NCI-H82 (cell line): Measurements from ENCODE around the gene MT1E.

Source experiments
- DNase-seq: peaks from one replicate; lab custom pipeline; 2025; lab: John Stamatoyannopoulos, UW

The MT1E gene

DNA sequence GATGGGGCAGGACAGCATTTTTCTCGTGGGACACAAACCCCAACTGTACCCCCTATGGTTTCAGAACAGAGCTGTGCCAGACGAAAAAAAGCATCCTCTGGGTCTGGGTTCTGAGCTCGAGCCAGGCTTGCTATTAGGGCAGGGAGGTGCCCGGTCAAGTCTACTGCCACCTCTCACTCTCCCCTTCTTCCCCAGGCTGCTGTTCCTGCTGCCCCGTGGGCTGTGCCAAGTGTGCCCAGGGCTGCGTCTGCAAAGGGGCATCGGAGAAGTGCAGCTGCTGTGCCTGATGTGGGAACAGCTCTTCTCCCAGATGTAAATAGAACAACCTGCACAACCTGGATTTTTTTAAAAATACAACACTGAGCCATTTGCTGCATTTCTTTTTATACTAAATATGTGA, 1.1 kb downstream of the MT1E start:
- no peak for DNase-seq

DNA sequence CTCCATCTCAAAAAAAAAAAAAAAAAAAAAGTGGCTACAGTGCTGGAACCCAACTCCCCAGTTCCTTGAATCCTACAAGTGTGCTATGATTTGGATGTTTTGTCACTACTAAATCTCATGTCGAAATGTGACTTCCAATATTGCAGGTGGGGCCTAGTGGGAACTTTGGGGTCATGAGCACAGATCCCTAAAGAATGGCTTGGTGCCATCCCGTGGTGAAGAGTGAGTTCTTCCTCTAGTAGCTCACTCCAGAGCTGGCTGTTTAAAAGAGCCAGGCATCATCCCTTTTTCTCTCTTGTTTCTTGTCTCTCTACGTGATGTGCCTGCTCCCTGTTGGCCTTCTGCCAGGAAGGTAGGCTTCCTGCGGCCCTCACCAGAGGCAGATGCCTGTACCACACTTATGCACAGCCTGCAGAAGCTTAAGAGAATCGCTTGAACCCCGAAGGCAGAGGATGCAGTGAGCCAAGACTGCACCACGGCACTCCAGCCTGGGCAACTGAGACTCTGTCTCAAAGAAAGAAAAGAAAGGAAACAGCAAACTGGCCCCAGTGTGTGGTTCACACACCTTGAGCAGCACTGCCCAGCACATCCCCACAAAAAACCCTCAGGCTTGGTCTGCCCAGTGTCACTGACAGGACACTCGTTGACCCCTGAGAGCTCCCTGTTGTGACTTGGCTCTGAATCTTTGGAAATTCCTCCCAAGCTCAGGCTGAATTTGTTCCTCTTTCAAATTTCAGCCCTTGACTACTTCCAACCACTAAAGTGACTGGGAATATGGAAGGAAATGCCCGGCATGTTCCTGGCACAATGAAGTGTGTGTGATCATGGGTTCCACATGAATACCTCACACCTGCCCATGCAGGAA, 3.1 kb downstream of the MT1E start:
- no peak for DNase-seq

DNA sequence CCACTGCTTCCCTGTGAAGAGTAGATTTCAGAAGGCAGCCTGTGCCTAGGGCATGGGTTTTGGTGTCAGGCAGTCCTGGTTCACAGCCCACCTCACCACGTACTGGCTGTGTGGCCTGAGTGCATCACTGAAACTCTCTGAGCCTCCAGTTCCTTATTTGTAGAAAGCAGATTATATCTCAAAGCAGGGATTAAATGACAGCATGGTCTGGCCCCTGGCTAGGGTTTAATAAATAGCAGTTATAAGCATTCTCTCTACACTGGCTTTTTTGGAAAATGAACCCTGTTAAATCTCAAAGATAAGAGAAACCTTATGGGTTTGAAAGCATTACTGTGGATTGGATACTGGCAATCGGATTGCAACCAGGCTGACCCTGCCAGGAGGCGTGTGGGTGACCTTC, 4.0 kb downstream of the MT1E start:
- DNase-seq, result peak; percentile 43

DNA sequence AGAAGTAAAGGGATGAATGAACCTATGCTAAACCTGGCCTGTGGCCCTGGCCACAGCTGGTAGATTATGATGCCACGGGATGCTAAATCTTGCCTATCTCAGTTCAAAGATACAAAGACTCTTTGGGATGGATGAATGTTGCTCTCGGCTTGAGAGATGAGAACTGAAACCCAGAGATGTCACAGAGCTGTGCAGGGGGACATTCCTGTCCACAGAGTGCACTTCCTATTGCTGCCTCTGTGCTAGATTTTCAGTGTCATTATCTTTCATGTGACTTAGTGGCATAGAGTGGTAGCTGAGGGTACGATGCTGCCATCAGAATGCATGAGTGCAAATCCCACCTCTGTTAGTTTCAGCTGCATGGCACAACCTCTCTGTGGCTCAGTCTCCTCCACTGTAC, 4.6 kb downstream of the MT1E start:
- no peak for DNase-seq

DNA sequence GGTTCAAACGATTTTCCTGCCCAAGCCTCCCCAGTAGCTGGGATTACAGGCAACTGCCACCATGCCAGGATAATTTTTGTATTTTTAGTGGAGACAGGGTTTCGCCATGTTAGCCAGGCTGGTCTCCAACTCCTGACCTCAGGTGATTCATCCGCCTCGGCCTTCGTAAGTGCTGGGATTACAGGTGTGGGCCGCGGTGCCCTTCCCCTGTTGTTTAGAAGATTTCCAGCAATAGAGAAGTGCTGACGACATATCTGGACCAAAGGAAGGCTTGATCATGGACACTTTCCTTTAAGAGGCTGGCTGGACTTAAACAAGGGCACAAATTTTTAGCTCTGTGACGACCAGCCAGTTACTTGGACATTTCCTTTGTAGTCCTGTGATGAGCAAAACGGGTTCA, 5.6 kb downstream of the MT1E start:
- no peak for DNase-seq

DNA sequence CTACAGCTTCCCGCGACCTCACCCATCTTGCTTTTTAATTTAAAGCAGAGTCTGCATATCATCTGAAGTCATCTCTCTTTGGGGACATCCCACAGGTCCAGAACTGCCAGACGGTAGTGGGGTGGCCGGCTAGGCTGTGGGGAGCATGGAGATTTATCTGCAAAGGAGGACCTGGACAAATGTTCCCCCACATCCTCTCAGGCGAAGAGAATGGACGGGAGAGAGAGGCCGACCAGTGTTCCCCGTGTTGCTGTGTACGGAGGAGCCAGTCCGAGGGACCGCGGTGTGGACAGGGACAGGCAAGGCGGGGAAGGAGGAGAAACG, 6.2 kb downstream of the MT1E start:
- DNase-seq, result no peak

DNA sequence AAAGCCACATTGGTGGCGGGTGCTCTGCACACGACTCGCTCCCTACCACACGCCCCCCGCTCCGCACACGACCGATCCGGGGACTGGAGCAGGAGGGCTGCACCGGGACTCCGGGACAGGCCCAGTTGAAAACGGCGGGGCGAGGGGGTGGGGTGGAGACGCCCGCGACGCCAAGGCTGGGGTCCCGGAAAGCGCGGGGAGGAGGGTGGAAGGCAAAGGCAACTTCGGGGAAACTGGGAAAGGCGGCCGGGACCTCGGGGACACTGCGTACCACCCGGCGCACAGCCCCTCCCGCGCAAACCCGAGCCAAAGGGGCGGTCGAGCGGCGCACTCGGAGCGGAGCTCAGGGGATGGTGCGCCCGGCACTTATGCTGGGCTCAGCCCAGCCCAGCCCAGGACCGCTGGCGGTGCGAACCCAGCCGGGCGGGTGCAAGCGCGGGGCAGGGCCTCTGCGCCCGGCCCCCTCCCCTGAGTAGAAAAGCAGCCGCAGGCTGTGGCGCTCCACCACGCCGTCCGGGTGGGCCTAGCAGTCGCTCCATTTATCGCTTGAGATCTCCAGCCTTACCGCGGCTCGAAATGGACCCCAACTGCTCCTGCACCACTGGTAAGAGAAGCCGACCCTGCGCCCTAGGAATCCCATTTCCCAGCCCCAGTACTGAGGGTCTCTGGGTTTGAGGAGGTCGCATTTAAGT, 6.7 kb downstream of the MT1E start, which contains the start of gene MT1M:
Gene MT1M (plus strand): TSS at position 504 of the 692 bp plus-strand sequence. CDS start 73 bp downstream, at position 577.
- no peak for DNase-seq

DNA sequence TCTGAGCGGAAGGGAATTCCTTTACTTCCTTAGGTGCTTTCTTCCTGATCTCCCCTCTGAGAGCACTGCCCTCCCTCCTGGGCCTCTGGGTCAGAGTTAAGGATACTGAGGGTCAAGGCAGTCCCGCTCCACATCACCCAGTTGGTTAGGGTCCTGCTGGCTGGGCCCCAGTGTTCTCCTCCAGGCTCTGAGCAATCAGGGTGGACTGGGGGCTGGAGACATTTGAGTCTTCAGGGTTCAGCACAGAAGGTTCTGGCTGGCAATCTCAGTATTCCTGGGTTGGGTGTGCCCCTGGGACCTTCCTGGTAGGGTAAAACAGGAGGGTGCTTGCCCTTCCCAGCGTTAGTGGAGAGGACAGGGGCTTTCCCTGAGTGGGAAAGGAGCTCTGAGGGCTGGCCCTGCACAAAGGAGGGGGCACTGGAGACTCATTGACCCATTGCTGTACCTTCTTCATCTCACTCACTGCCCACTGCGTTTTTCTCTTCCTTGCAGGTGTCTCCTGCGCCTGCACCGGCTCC, 7.3 kb downstream of the MT1E start:
- no peak for DNase-seq

DNA sequence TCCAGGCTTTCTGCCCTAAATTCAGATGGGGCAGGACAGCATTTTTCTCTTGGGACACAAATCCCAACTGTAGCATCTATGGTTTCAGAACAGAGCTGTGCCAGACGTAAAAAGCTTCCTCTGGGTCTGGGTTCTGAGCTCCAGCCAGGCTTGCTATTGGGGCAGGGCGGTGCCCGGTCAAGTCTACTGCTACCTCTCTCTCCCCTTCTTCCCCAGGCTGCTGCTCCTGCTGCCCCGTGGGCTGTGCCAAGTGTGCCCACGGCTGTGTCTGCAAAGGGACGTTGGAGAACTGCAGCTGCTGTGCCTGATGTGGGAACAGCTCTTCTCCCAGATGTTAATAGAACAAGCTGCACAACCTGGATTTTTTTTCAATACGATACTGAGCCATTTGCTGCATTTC, 8.0 kb downstream of the MT1E start:
- DNase-seq, result no peak

DNA sequence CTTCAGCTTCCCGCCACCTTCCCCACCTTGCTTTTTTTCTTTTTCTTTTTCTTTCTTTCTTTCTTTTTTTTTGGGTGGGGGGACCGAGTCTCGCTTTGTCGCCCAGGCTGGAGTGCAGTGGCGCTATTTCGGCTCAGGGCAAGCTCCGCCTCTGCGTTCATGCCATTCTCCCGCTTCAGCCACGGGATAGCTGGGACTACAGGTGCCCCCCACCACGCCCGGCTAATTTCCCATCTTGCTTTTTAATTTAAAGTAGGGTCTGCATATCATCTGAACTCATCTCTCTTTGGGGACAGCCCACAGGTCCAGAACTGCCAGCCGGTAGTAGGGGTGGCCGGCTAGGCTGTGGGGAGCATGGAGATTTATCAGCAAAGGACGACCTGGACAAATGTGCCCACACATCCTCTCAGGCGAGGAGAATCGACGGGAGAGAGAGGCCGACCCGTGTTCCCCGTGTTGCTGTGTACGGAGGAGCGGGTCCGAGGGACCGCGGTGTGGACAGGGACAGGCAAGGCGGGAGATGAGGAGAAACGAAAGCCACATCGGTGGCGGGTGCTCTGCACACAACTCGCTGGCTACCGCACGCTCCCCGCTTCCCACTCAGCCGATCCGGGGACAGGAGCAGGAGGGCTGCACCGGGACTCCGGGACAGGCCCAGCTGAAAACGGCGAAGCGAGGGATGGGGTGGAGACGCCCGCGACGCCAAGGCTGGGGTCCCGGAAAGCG, 9.3 kb downstream of the MT1E start:
- DNase-seq, result no peak

DNA sequence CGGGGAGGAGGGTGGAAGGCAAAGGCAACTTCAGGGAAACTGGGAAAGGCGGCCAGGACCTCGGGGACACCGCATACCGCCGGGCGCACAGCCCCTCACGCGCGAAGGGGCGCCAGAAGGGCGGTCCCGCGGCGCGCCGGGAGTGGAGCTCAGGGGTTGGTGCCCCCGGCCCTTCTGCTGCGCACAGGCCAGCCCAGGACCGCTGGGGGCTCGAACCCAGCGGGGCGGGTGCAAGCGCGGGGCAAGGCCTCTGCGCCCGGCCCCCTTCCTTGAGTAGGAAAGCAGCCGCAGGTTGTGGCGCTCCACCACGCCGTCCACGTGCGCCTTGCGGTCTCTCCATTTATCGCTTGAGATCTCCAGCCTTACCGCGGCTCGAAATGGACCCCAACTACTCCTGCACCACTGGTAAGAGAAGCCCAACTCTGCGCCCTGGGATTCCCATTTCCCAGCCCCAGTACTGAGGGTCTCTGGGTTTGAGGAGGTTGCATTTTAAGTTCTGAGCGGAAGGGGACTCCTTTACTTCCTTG, 9.9 kb downstream of the MT1E start:
- DNase-seq, result no peak

DNA sequence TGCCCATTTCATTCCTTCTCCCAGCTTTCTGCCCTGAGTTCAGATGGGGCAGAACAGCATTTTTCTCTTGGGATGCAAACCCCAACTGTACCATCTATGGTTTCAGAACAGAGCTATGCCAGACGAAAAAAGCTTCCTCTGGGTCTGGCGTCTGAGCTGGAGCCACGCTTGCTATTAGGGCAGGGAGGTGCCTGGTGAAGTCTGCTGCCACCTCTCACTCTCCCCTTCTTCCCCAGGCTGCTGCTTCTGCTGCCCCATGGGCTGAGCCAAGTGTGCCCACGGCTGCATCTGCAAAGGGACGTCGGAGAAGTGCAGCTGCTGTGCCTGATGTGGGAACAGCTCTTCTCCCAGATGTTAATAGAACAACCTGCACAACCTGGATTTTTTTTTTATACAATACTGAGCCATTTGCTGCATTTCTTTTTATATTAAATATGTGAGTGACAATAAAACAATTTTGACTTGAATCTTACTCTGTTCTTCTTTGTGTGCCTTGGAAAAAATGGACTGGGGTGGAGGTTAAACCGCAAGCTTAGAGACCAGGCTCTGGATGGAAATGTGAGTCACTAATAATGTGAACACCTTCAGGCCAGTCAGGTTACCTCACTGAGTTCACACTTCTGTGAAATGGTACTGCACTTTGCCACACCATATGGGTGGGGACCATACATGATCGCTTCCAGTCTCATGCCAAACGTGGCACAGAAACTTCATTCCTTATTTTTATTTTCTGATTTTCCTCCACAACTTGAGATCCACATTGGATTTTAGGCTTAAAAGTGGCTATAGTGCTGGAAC, 11.2 kb downstream of the MT1E start:
- DNase-seq, result no peak

DNA sequence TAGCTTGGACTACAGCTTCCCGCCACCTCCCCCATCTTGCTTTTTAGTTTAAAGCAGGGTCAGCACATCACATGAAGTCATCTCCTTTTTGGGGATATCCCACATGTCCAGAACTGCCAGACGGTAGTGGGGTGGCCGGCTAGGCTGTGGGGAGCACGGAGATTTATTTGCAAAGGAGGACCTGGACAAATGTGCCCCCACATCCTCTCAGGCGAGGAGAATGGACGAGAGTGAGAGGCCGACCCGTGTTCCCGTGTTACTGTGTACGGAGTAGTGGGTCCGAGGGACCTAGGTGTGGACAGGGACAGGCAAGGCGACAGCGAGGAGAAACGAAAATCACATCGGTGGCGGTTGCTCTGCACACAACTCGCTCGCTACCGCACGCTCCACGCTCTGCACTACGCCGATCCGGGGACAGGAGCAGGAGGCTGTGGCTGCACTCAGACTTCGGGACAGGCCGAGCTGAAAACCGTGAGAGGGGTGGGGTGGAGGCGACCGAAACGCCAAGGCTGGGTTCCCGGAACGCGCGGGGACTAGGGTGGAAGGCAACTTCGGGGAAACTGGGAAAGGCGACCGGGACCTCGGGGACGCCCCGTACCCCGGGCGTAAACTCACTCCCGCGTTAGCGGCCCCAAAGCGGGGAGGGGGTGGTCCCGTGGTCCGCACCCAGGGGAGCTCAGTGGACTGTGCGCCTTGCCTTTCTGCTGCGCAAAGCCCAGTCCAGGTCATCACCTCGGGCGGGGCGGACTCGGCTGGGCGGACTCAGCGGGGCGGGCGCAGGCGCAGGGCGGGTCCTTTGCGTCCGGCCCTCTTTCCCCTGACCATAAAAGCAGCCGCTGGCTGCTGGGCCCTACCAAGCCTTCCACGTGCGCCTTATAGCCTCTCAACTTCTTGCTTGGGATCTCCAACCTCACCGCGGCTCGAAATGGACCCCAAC, 12.5 kb downstream of the MT1E start, which contains the start of gene MT1A:
Gene MT1A (plus strand): TSS at position 853 of the 937 bp plus-strand sequence. CDS start 73 bp downstream, at position 926.
- no peak for DNase-seq

DNA sequence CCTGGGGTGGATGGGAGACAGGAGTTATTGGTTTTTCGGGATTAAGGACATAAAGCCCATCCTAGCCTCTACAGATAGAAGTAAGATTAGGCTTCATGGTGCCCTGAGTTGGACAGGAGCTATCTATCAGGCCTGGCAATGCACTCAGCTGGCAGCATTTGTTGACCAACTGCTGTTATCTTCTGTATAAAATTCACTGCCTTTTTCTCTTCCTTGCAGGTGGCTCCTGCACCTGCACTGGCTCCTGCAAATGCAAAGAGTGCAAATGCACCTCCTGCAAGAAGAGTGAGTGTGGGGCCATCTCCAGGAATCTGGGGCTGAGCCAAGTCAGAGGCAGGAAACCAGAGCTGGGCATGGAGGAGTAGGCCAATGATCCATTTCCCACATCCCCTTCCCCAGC, 13.5 kb downstream of the MT1E start:
- DNase-seq, result no peak

DNA sequence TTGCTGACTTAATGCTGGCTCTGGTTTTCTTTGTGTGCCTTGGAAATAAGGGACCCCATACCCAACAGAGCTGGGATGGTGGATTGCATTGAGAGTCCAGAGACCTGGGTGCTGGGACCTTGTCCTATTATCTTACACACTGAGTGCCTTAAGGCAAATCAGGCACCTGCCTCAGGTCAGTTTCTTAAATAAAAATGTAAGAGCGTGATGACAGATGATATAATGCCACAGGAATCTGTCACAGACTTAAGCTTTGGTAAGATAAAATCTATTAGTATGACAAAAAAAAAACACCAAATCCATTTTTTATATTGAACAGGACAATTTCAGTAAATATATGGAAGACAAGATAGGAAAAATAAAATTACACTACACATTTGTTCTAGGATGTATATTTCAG, 14.5 kb downstream of the MT1E start:
- DNase-seq, result no peak

DNA sequence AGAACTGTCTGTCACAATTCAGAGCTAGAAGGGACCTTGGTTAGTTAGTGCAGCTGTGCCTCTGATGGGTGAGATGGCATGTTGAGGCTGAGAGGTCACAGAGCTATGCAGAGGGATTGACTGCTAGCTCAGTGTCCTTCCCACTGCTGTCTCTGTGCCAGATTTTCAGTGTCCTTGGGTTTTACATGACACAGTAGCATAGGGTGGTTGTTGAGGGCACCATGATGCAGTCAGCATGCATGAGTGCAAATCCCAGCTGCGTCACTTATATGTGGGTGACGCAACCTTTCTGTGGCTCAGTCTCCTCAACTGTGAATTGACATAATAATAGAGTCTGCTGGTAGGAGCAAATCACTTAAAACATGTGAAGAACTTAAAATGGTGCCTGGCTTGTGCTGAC, 15.6 kb downstream of the MT1E start:
- DNase-seq, result no peak

DNA sequence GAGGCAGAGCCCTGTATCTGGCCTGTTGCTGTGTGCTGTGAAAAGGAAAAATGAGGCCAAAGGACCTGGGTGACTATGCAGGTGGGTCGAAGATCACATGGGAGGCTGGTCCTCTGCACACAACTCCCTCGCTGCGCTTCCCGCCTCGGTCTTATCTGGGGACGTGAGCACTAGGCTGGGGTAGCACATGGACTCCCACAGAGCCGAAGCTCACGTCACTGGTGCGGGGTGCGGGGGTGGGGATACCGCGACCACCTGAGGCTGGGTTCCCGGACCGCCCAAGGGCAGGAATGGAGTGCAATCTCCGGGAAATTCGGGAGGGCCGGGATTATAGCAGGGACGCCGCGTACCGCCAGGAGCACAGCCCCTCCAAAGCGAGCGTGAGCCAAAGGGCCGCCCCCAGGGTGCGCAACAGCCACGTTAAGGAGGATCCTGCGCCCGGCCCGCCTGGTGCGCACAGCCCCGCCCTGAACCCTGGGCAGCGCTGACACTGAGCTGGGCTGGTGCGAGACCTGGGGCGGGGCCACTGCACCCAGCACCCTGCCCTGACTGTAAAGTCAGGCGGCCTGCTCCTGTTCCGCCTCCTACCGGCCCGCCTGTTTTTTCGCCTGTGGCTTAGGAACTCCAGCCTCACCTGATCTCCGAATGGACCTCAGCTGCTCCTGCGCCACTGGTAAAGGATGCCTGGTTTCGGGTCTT, 17.6 kb downstream of the MT1E start:
- DNase-seq, result peak; percentile 43

DNA sequence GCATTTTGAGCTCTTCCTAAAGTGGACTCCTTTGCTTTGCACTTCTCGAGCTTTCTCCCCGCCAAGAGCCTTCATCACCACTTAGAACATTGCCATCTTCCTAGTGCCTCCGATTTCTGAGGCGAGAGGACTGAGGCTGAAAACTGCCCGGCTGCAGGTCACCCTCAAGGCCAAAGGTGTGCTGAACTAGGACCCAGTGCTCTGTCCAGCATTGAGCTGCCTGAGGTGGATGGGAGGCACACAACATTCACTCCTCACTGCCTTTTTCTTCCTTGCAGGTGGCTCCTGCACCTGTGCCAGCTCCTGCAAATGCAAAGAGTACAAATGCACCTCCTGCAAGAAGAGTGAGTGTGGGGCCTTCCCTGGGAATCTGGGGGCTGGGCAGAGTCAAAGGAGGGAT, 18.3 kb downstream of the MT1E start:
- DNase-seq, result no peak

DNA sequence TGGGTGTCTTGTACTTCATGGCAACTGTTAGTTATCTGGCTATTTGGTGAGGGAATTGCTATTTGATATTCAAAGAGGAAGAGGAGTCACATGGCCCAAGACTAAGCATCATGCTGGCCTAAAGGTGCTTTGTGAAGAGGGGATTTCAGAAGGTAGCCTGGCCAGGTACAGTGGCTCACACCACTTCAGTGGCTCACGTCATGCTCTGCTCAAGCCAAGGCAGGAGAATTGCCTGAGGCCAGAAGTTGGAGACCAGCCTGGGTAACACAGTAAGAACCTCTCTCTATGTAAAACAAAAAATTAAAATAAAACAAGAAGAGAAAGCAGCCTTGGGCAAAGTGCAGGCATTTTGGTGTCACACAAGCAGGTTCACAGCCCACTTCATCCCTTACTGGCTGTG, 19.7 kb downstream of the MT1E start:
- DNase-seq, result no peak

DNA sequence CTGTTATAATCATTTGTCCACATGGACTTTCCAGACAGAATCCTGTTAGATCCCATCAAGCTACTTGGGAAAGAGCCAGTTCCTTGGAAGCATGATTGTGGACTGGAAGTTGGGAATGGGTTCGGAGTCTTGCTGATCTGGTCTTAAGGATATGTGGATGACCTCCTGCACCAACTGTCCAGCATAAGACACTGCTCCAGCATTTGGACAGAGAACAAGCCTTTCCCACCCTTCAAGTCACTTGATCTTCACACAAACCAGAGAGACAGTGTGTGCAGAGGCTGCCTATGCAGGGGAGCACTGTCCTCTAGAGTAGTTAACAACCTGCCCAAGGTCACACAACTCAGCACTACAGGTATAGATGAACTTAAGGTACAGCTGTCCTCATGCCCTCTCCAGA, 20.3 kb downstream of the MT1E start:
- no peak for DNase-seq
